ENCODE results near the gene PCBD2.

The PCBD2 gene

GRCh38 chr5:134964359-134965270 is 59.7 kb downstream of the PCBD2 start:
- TF ChIP-seq CTCF (IDR thresholded peaks at IDR 0.05; ENCODE audit: low read depth, low read length, missing control alignments), result no peak
- H3K4me3 ChIP-seq (ENCODE audit: low read depth, low read length), result no peak overlapping the region
- no peak for DNase-seq (ENCODE audit: low read depth)

- no peak for TF ChIP-seq CTCF (IDR thresholded peaks at IDR 0.05; ENCODE audit: low read depth, low read length, missing control alignments)
- no peak for DNase-seq (ENCODE audit: low read depth)
- H3K4me3 ChIP-seq (ENCODE audit: low read depth, low read length), result no peak overlapping the region
These were observed 60.4 kb downstream of the PCBD2 start for GRCh38 chr5:134965271-134965825.

- no peak for DNase-seq (ENCODE audit: low read depth)
- TF ChIP-seq CTCF (IDR thresholded peaks at IDR 0.05; ENCODE audit: low read depth, low read length, missing control alignments), result no peak
- H3K4me3 ChIP-seq (ENCODE audit: low read depth, low read length), result no peak within 1 kb of the TSS
These were observed 62.7 kb downstream of the PCBD2 start, which contains the start of gene CATSPER3 for GRCh38 chr5:134967607-134968006. Gene CATSPER3 (plus strand): TSS chr5:134967907. CDS start chr5:134967992, 85 bp downstream.

GRCh38 chr5:134968055-134968454 is 63.1 kb downstream of the PCBD2 start:
- no peak overlapping the region for H3K4me3 ChIP-seq (ENCODE audit: low read depth, low read length)
- TF ChIP-seq CTCF (IDR thresholded peaks at IDR 0.05; ENCODE audit: low read depth, low read length, missing control alignments), result no peak
- DNase-seq (ENCODE audit: low read depth), result no peak

- no peak overlapping the region for H3K4me3 ChIP-seq (ENCODE audit: low read depth, low read length)
- no peak for TF ChIP-seq CTCF (IDR thresholded peaks at IDR 0.05; ENCODE audit: low read depth, low read length, missing control alignments)
- DNase-seq (ENCODE audit: low read depth), result no peak
These were observed 64.2 kb downstream of the PCBD2 start for GRCh38 chr5:134969166-134969565.

GRCh38 chr5:134975078-134975715 is 70.3 kb downstream of the PCBD2 start:
- H3K4me3 ChIP-seq (ENCODE audit: low read depth, low read length), result no peak overlapping the region
- TF ChIP-seq CTCF (IDR thresholded peaks at IDR 0.05; ENCODE audit: low read depth, low read length, missing control alignments), result no peak
- DNase-seq (ENCODE audit: low read depth), result no peak
